ENCODE measurements around the gene NRTN.

NRTN gene

GRCh38 chr19:5814123-5814851 lies 9.4 kb downstream of the NRTN start:
- no peak overlapping the region for H3K4me3 ChIP-seq (ENCODE audit: low read length in 2 of 2)
- no peak overlapping the region for H3K27ac ChIP-seq (ENCODE audit: low read depth in 2 of 2, low read length in 2 of 2)
- no peaks in the 10 kb centered on the region for H3K36me3 ChIP-seq (ENCODE audit: control insufficient read depth in 2 of 2, insufficient read depth in 2 of 2, low read length in 2 of 2)
- no peaks in the 10 kb centered on the region for H3K27me3 ChIP-seq (ENCODE audit: control insufficient read depth in 2 of 2, insufficient read depth in 2 of 2, low read length in 2 of 2)
- no peak overlapping the region for H3K9ac ChIP-seq (ENCODE audit: low read depth in 1 of 2, low read length in 2 of 2)
- no peaks in the 10 kb centered on the region for H3K9me3 ChIP-seq (ENCODE audit: control insufficient read depth in 2 of 2, low read length in 2 of 2)
- peaks cover 6 to 7% of the 10 kb centered on the region in 2 donors for H3K4me1 ChIP-seq (ENCODE audit: control insufficient read depth in 2 of 2, insufficient read depth in 2 of 2, low read length in 2 of 2)

- Histone ChIP-seq H3K9me3 (ENCODE audit: control insufficient read depth in 2 of 2, low read length in 2 of 2) (no peaks in the 10 kb centered on the region), H3K9ac (ENCODE audit: low read depth in 1 of 2, low read length in 2 of 2) (no peak overlapping the region), H3K4me3 (ENCODE audit: low read length in 2 of 2) (no peak overlapping the region)
Observed at GRCh38 chr19:5814852-5815246, 10.0 kb downstream of the NRTN start.

GRCh38 chr19:5817218-5817617 lies 12.4 kb downstream of the NRTN start:
- no peak overlapping the region for H3K27ac ChIP-seq (ENCODE audit: low read depth in 2 of 2, low read length in 2 of 2)
- no peaks in the 10 kb centered on the region for H3K9me3 ChIP-seq (ENCODE audit: control insufficient read depth in 2 of 2, low read length in 2 of 2)
- H3K4me3 ChIP-seq (ENCODE audit: low read length in 2 of 2), result no peak overlapping the region
- no peaks in the 10 kb centered on the region for H3K27me3 ChIP-seq (ENCODE audit: control insufficient read depth in 2 of 2, insufficient read depth in 2 of 2, low read length in 2 of 2)
- no peaks in the 10 kb centered on the region for H3K36me3 ChIP-seq (ENCODE audit: control insufficient read depth in 2 of 2, insufficient read depth in 2 of 2, low read length in 2 of 2)
- H3K4me1 ChIP-seq (ENCODE audit: control insufficient read depth in 2 of 2, insufficient read depth in 2 of 2, low read length in 2 of 2), result peaks cover 6 to 7% of the 10 kb centered on the region in 2 donors
- no peak overlapping the region for H3K9ac ChIP-seq (ENCODE audit: low read depth in 1 of 2, low read length in 2 of 2)

More at GRCh38 chr19:5814852-5815246, 10.0 kb downstream of the NRTN start:
- Histone ChIP-seq H3K27ac (ENCODE audit: low read depth in 2 of 2, low read length in 2 of 2) (no peak overlapping the region), H3K27me3 (ENCODE audit: control insufficient read depth in 2 of 2, insufficient read depth in 2 of 2, low read length in 2 of 2) (no peaks in the 10 kb centered on the region), H3K36me3 (ENCODE audit: control insufficient read depth in 2 of 2, insufficient read depth in 2 of 2, low read length in 2 of 2) (no peaks in the 10 kb centered on the region), H3K4me1 (ENCODE audit: control insufficient read depth in 2 of 2, insufficient read depth in 2 of 2, low read length in 2 of 2) (peaks cover 6 to 7% of the 10 kb centered on the region in 2 donors)

- Histone ChIP-seq H3K36me3 (ENCODE audit: control insufficient read depth in 2 of 2, insufficient read depth in 2 of 2, low read length in 2 of 2) (no peaks in the 10 kb centered on the region), H3K4me1 (ENCODE audit: control insufficient read depth in 2 of 2, insufficient read depth in 2 of 2, low read length in 2 of 2) (peaks cover 6 to 7% of the 10 kb centered on the region in 2 donors), H3K9ac (ENCODE audit: low read depth in 1 of 2, low read length in 2 of 2) (no peak overlapping the region), H3K9me3 (ENCODE audit: control insufficient read depth in 2 of 2, low read length in 2 of 2) (no peaks in the 10 kb centered on the region), H3K27me3 (ENCODE audit: control insufficient read depth in 2 of 2, insufficient read depth in 2 of 2, low read length in 2 of 2) (no peaks in the 10 kb centered on the region), H3K27ac (ENCODE audit: low read depth in 2 of 2, low read length in 2 of 2) (no peak overlapping the region), H3K4me3 (ENCODE audit: low read length in 2 of 2) (no peak overlapping the region)
Observed at GRCh38 chr19:5818594-5818993, 13.7 kb downstream of the NRTN start.

GRCh38 chr19:5820785-5821184 lies 15.9 kb downstream of the NRTN start:
- Histone ChIP-seq H3K4me3 (ENCODE audit: low read length in 2 of 2) (no peak overlapping the region), H3K27ac (ENCODE audit: low read depth in 2 of 2, low read length in 2 of 2) (no peak overlapping the region), H3K4me1 (ENCODE audit: control insufficient read depth in 2 of 2, insufficient read depth in 2 of 2, low read length in 2 of 2) (no peaks in the 10 kb centered on the region), H3K36me3 (ENCODE audit: control insufficient read depth in 2 of 2, insufficient read depth in 2 of 2, low read length in 2 of 2) (no peaks in the 10 kb centered on the region), H3K9ac (ENCODE audit: low read depth in 1 of 2, low read length in 2 of 2) (no peak overlapping the region), H3K9me3 (ENCODE audit: control insufficient read depth in 2 of 2, low read length in 2 of 2) (no peaks in the 10 kb centered on the region), H3K27me3 (ENCODE audit: control insufficient read depth in 2 of 2, insufficient read depth in 2 of 2, low read length in 2 of 2) (no peaks in the 10 kb centered on the region)

GRCh38 chr19:5821521-5822180 lies 16.8 kb downstream of the NRTN start:
- Histone ChIP-seq H3K9me3 (ENCODE audit: control insufficient read depth in 2 of 2, low read length in 2 of 2) (no peaks in the 10 kb centered on the region), H3K27me3 (ENCODE audit: control insufficient read depth in 2 of 2, insufficient read depth in 2 of 2, low read length in 2 of 2) (no peaks in the 10 kb centered on the region), H3K4me3 (ENCODE audit: low read length in 2 of 2) (no peak overlapping the region), H3K4me1 (ENCODE audit: control insufficient read depth in 2 of 2, insufficient read depth in 2 of 2, low read length in 2 of 2) (peaks cover 0 to 3% of the 10 kb centered on the region in 2 donors), H3K27ac (ENCODE audit: low read depth in 2 of 2, low read length in 2 of 2) (no peak overlapping the region), H3K9ac (ENCODE audit: low read depth in 1 of 2, low read length in 2 of 2) (no peak overlapping the region), H3K36me3 (ENCODE audit: control insufficient read depth in 2 of 2, insufficient read depth in 2 of 2, low read length in 2 of 2) (no peaks in the 10 kb centered on the region)

- Histone ChIP-seq H3K27me3 (ENCODE audit: control insufficient read depth in 2 of 2, insufficient read depth in 2 of 2, low read length in 2 of 2) (no peaks in the 10 kb centered on the region), H3K9ac (ENCODE audit: low read depth in 1 of 2, low read length in 2 of 2) (no peak overlapping the region), H3K9me3 (ENCODE audit: control insufficient read depth in 2 of 2, low read length in 2 of 2) (no peaks in the 10 kb centered on the region), H3K4me3 (ENCODE audit: low read length in 2 of 2) (no peak overlapping the region), H3K4me1 (ENCODE audit: control insufficient read depth in 2 of 2, insufficient read depth in 2 of 2, low read length in 2 of 2) (peaks cover 2 to 9% of the 10 kb centered on the region in 2 donors), H3K36me3 (ENCODE audit: control insufficient read depth in 2 of 2, insufficient read depth in 2 of 2, low read length in 2 of 2) (no peaks in the 10 kb centered on the region), H3K27ac (ENCODE audit: low read depth in 2 of 2, low read length in 2 of 2) (no peak overlapping the region)
Observed at GRCh38 chr19:5822181-5822844, 17.4 kb downstream of the NRTN start.

- H3K4me1 ChIP-seq (ENCODE audit: control insufficient read depth in 2 of 2, insufficient read depth in 2 of 2, low read length in 2 of 2), result peaks cover 10 to 14% of the 10 kb centered on the region in 2 donors
- H3K27ac ChIP-seq (ENCODE audit: low read depth in 2 of 2, low read length in 2 of 2), result no peak overlapping the region
- no peaks in the 10 kb centered on the region for H3K27me3 ChIP-seq (ENCODE audit: control insufficient read depth in 2 of 2, insufficient read depth in 2 of 2, low read length in 2 of 2)
- no peak overlapping the region for H3K9ac ChIP-seq (ENCODE audit: low read depth in 1 of 2, low read length in 2 of 2)
- H3K36me3 ChIP-seq (ENCODE audit: control insufficient read depth in 2 of 2, insufficient read depth in 2 of 2, low read length in 2 of 2), result no peaks in the 10 kb centered on the region
- no peak overlapping the region for H3K4me3 ChIP-seq (ENCODE audit: low read length in 2 of 2)
- no peaks in the 10 kb centered on the region for H3K9me3 ChIP-seq (ENCODE audit: control insufficient read depth in 2 of 2, low read length in 2 of 2)
Observed at GRCh38 chr19:5823579-5824281, 18.9 kb downstream of the NRTN start.

GRCh38 chr19:5824751-5825150 lies 19.9 kb downstream of the NRTN start:
- Histone ChIP-seq H3K4me3 (ENCODE audit: low read length in 2 of 2) (no peak overlapping the region), H3K4me1 (ENCODE audit: control insufficient read depth in 2 of 2, insufficient read depth in 2 of 2, low read length in 2 of 2) (peaks cover 11 to 18% of the 10 kb centered on the region in 2 donors), H3K9ac (ENCODE audit: low read depth in 1 of 2, low read length in 2 of 2) (no peak overlapping the region), H3K27ac (ENCODE audit: low read depth in 2 of 2, low read length in 2 of 2) (no peak overlapping the region), H3K9me3 (ENCODE audit: control insufficient read depth in 2 of 2, low read length in 2 of 2) (no peaks in the 10 kb centered on the region), H3K27me3 (ENCODE audit: control insufficient read depth in 2 of 2, insufficient read depth in 2 of 2, low read length in 2 of 2) (no peaks in the 10 kb centered on the region), H3K36me3 (ENCODE audit: control insufficient read depth in 2 of 2, insufficient read depth in 2 of 2, low read length in 2 of 2) (no peaks in the 10 kb centered on the region)

- no peaks in the 10 kb centered on the region for H3K27me3 ChIP-seq (ENCODE audit: control insufficient read depth in 2 of 2, insufficient read depth in 2 of 2, low read length in 2 of 2)
- H3K27ac ChIP-seq (ENCODE audit: low read depth in 2 of 2, low read length in 2 of 2), result no peak overlapping the region
- peaks cover 11 to 19% of the 10 kb centered on the region in 2 donors for H3K4me1 ChIP-seq (ENCODE audit: control insufficient read depth in 2 of 2, insufficient read depth in 2 of 2, low read length in 2 of 2)
- H3K4me3 ChIP-seq (ENCODE audit: low read length in 2 of 2), result no peak overlapping the region
- peaks cover 0 to under 1% of the 10 kb centered on the region in 2 donors for H3K36me3 ChIP-seq (ENCODE audit: control insufficient read depth in 2 of 2, insufficient read depth in 2 of 2, low read length in 2 of 2)
- H3K9ac ChIP-seq (ENCODE audit: low read depth in 1 of 2, low read length in 2 of 2), result no peak overlapping the region
- H3K9me3 ChIP-seq (ENCODE audit: control insufficient read depth in 2 of 2, low read length in 2 of 2), result no peaks in the 10 kb centered on the region
Observed at GRCh38 chr19:5825178-5825577, 20.3 kb downstream of the NRTN start.
